Measurements from ENCODE around the gene ANKRD12. TPM values are rescaled to one million over a fixed set of nuclear protein-coding genes. Genes with fewer than 3 reads are reported as not detected.
A peak's percentile ranks its signal among the peaks of the same experiment; 100 is the strongest.

The ANKRD12 gene
- total RNA-seq, 1 donor from 2014 or later, result 53.5 TPM

GRCh38 chr18:9115984-9116383 lies 20.6 kb upstream of the ANKRD12 start:
- Histone ChIP-seq H3K4me3 (no peak overlapping the region), H3K27ac (peak overlapping the region; percentile 91), H3K36me3 (no peaks in the 10 kb centered on the region), H3K27me3 (no peaks in the 10 kb centered on the region), H3K4me1 (peaks cover 75% of the 10 kb centered on the region), H3K9me3 (no peaks in the 10 kb centered on the region)
- DNase-seq (ENCODE audit: extremely low spot score in 2 of 2), result no peak
- TF ChIP-seq POLR2A (IDR thresholded peaks at IDR 0.05) (no peak), CTCF (IDR thresholded peaks at IDR 0.05) (no peak), POLR2AphosphoS5 (IDR thresholded peaks at IDR 0.05; ENCODE audit: insufficient read depth in 1 of 2, low read depth in 1 of 2) (no peak)
- intact Hi-C loops (cut with DNase I), result no loop called here

- H3K27me3 ChIP-seq, result no peaks in the 10 kb centered on the region
- peaks cover 0 to 7% of the 10 kb centered on the region in 2 donors for H3K36me3 ChIP-seq
- intact Hi-C loops (cut with DNase I), result no loop called here
- DNase-seq (ENCODE audit: extremely low spot score in 2 of 2), result no peak
- H3K9me3 ChIP-seq, result no peaks in the 10 kb centered on the region
- H3K4me1 ChIP-seq, result peaks cover 71% of the 10 kb centered on the region
- TF ChIP-seq CTCF (IDR thresholded peaks at IDR 0.05) (no peak), POLR2AphosphoS5 (IDR thresholded peaks at IDR 0.05; ENCODE audit: insufficient read depth in 1 of 2, low read depth in 1 of 2) (peak in 1 of 2 donors; percentile 17), POLR2A (IDR thresholded peaks at IDR 0.05) (no peak)
- H3K27ac ChIP-seq, result peak overlapping the region; percentile 91
- no peak overlapping the region for H3K4me3 ChIP-seq
Observed at GRCh38 chr18:9117980-9118841, 18.4 kb upstream of the ANKRD12 start.

GRCh38 chr18:9120796-9121195 lies 15.8 kb upstream of the ANKRD12 start:
- Histone ChIP-seq H3K4me3 (no peak overlapping the region), H3K36me3 (peaks cover 0 to 16% of the 10 kb centered on the region in 2 donors), H3K27ac (peak overlapping the region; percentile 35), H3K4me1 (peaks cover 47% of the 10 kb centered on the region), H3K9me3 (no peaks in the 10 kb centered on the region), H3K27me3 (no peaks in the 10 kb centered on the region)
- intact Hi-C loops (cut with DNase I), result no loop called here
- no peak for TF ChIP-seq CTCF (IDR thresholded peaks at IDR 0.05)
- DNase-seq (ENCODE audit: extremely low spot score in 2 of 2), result no peak

- no peak overlapping the region for H3K27ac ChIP-seq
- intact Hi-C loops (cut with DNase I), result no loop called here
- no peak for TF ChIP-seq POLR2A (IDR thresholded peaks at IDR 0.05)
- no peak for TF ChIP-seq CTCF (IDR thresholded peaks at IDR 0.05)
- no peak for TF ChIP-seq POLR2AphosphoS5 (IDR thresholded peaks at IDR 0.05; ENCODE audit: insufficient read depth in 1 of 2, low read depth in 1 of 2)
- no peak for DNase-seq (ENCODE audit: extremely low spot score in 2 of 2)
- no peak overlapping the region for H3K4me3 ChIP-seq
- H3K9me3 ChIP-seq, result no peaks in the 10 kb centered on the region
- H3K36me3 ChIP-seq, result peaks cover 0 to 31% of the 10 kb centered on the region in 2 donors
- H3K27me3 ChIP-seq, result no peaks in the 10 kb centered on the region
- H3K4me1 ChIP-seq, result peaks cover 26% of the 10 kb centered on the region
Observed at GRCh38 chr18:9123520-9123919, 13.1 kb upstream of the ANKRD12 start.

GRCh38 chr18:9124824-9125223 lies 11.8 kb upstream of the ANKRD12 start:
- TF ChIP-seq POLR2AphosphoS5 (IDR thresholded peaks at IDR 0.05; ENCODE audit: insufficient read depth in 1 of 2, low read depth in 1 of 2) (no peak), POLR2A (IDR thresholded peaks at IDR 0.05) (no peak), CTCF (IDR thresholded peaks at IDR 0.05) (no peak)
- no peak for DNase-seq (ENCODE audit: extremely low spot score in 2 of 2)
- intact Hi-C loops (cut with DNase I), result no loop called here
- H3K27ac ChIP-seq, result no peak overlapping the region
- H3K4me3 ChIP-seq, result no peak overlapping the region
- H3K9me3 ChIP-seq, result no peaks in the 10 kb centered on the region
- H3K27me3 ChIP-seq, result no peaks in the 10 kb centered on the region
- peaks cover 0 to 44% of the 10 kb centered on the region in 2 donors for H3K36me3 ChIP-seq
- peaks cover 13% of the 10 kb centered on the region for H3K4me1 ChIP-seq
